ES-I3 (cell line): Measurements from ENCODE around the gene TIMM29.
A peak's percentile ranks its signal among the peaks of the same experiment; 100 is the strongest.
"Not testable (repeated sequence)": the region's sequence is repeated elsewhere in the genome, so short reads cannot be mapped to it uniquely, and the experiment has no call there.

Source experiments
- H3K36me3 ChIP-seq: 2 replicates; pipeline ENCODE4 v1.6.1; 2013; ENCODE audit warnings: mild to moderate bottlenecking, low read length, control low read depth, moderate library complexity; ENCODE audit not compliant: insufficient read depth
- H3K4me1 ChIP-seq: 2 replicates; pipeline ENCODE4 v1.6.1; 2013; ENCODE audit warnings: mild to moderate bottlenecking, control low read depth, low read length; ENCODE audit not compliant: insufficient read depth
- H3K9ac ChIP-seq: 2 replicates; pipeline ENCODE4 v1.6.1; 2013; ENCODE audit warnings: low read depth, mild to moderate bottlenecking, low read length, moderate library complexity
- H3K9me3 ChIP-seq: 2 replicates; pipeline ENCODE4 v1.6.1; 2013; ENCODE audit warnings: mild to moderate bottlenecking, low read length, moderate library complexity; ENCODE audit not compliant: control insufficient read depth, insufficient read depth

TIMM29 gene

GRCh38 chr19:10946958-10947657 is 18.5 kb downstream of the TIMM29 start:
- Histone ChIP-seq H3K4me1 (peaks cover 8% of the 10 kb centered on the region; the same call in 1 of the 2 replicates), H3K36me3 (no peaks in the 10 kb centered on the region), H3K9ac (no peak overlapping the region), H3K9me3 (no peaks in the 10 kb centered on the region)

- Histone ChIP-seq H3K4me1 (no peaks in the 10 kb centered on the region), H3K9me3 (no peaks in the 10 kb centered on the region), H3K9ac (no peak overlapping the region), H3K36me3 (no peaks in the 10 kb centered on the region)
Measured at GRCh38 chr19:10952809-10953208, 24.2 kb downstream of the TIMM29 start.

GRCh38 chr19:10959277-10959968 is 30.8 kb downstream of the TIMM29 start:
- not testable (repeated sequence) for H3K36me3 ChIP-seq, H3K9me3 ChIP-seq, H3K4me1 ChIP-seq, H3K9ac ChIP-seq

- H3K36me3 ChIP-seq: no peaks in the 10 kb centered on the region
- peak within 1 kb of the TSS; percentile 98 for H3K9ac ChIP-seq
- peaks cover 12% of the 10 kb centered on the region; the same call in 1 of the 2 replicates for H3K4me1 ChIP-seq
- no peaks in the 10 kb centered on the region for H3K9me3 ChIP-seq
Measured at GRCh38 chr19:10960314-10961072, 31.9 kb downstream of the TIMM29 start, which contains the start of gene SMARCA4. Gene SMARCA4 (plus strand): TSS chr19:10961030. CDS start chr19:10984152, 23,122 bp downstream.

DNA sequence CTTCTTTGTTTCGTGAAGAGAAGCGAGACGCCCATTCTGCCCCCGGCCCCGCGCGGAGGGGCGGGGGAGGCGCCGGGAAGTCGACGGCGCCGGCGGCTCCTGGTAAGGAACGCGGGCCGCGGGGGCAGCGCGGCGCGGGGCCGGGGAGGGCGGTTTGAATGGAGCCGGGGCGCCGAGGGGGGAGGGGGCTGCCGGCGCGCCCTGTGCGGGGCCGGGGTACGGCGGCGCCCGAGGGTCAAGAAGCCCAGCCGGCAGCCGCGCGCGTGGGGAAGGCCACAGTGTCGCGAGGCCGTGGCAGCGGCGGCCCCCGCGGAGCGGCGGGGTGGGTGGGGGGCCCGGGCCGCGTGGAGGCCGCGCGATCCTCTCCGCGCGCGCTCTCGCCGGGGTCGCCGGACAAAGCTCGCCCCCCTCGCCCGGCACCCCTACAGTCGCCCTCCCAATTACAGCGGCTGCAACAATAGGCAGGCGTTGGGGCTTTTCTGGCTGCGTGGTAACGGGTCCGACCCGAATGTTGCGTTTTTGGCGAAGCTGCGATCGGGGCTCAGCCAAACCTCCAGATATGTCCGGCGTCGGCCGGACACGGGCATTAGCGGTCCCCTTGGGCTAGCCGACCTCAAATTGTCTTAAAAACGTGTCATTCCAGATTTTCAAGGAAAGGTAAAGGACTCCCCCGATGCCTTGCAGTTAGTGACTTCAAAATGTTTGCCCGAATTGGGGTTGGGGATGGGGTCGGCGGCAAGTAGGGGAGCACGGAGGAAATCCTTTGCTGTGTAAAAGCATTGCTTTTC is 32.7 kb downstream of the TIMM29 start:
- Histone ChIP-seq H3K9me3 (no peaks in the 10 kb centered on the region), H3K9ac (peak overlapping the region; percentile 98), H3K4me1 (peaks cover 12% of the 10 kb centered on the region; the same call in 1 of the 2 replicates), H3K36me3 (no peaks in the 10 kb centered on the region)

DNA sequence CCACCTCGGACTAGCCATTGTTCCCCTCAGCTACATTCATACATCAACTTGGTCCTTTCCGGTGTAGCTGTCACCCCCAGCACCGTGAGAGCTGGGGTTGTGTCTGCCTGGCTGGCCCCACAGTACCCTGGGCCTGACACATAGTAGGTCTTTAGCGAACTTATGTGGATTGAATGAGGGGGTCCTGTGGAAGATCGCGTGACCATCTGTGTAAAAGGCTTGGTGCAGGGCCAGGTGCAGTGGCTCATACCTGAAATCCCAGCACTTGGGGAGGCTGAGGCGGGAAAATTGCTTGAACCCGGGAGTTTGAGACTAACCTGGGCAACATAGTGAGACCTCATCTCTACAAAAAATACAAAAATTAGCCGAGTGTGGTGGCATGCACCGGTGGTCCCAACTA is 34.3 kb downstream of the TIMM29 start:
- H3K9ac ChIP-seq: no peak overlapping the region
- H3K9me3 ChIP-seq: no peaks in the 10 kb centered on the region
- peaks cover 12% of the 10 kb centered on the region; the same call in 1 of the 2 replicates for H3K4me1 ChIP-seq
- no peaks in the 10 kb centered on the region for H3K36me3 ChIP-seq

- Histone ChIP-seq H3K36me3 (no peaks in the 10 kb centered on the region), H3K4me1 (peaks cover 12% of the 10 kb centered on the region; the same call in 1 of the 2 replicates), H3K9ac (no peak overlapping the region), H3K9me3 (no peaks in the 10 kb centered on the region)
Measured at GRCh38 chr19:10963865-10964264, 35.3 kb downstream of the TIMM29 start.

GRCh38 chr19:10964903-10965302 is 36.3 kb downstream of the TIMM29 start:
- Histone ChIP-seq H3K9me3 (no peaks in the 10 kb centered on the region), H3K9ac (no peak overlapping the region), H3K4me1 (peaks cover 12% of the 10 kb centered on the region; the same call in 1 of the 2 replicates), H3K36me3 (no peaks in the 10 kb centered on the region)

GRCh38 chr19:10965398-10965797 is 36.8 kb downstream of the TIMM29 start:
- Histone ChIP-seq H3K9me3 (no peaks in the 10 kb centered on the region), H3K9ac (no peak overlapping the region), H3K4me1 (peaks cover 12% of the 10 kb centered on the region; the same call in 1 of the 2 replicates), H3K36me3 (no peaks in the 10 kb centered on the region)

DNA sequence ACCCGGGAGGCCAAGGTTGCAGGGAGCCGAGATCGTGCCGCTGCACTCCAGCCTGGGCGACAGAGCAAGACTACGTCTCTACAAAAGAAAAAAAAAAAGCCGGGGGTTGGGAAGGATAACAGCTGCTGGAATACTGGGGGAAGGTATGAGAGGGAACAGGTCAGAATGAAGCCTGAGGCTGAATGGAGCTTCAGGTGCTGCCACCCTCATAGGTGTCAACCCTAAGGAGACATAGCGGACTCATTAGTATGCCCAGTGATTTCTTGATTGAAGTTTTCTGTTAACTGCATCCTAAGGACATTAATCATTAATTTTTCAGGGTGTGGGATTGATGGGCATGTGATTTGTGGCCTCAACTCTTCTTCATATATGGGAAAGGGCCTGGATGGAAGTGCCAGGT is 38.2 kb downstream of the TIMM29 start:
- no peaks in the 10 kb centered on the region for H3K36me3 ChIP-seq

GRCh38 chr19:10968527-10969135 is 40.0 kb downstream of the TIMM29 start:
- H3K9ac ChIP-seq: no peak overlapping the region
- peaks cover 8% of the 10 kb centered on the region; the same call in 1 of the 2 replicates for H3K4me1 ChIP-seq
- H3K36me3 ChIP-seq: no peaks in the 10 kb centered on the region; the same call in 1 of the 2 replicates
- no peaks in the 10 kb centered on the region; the same call in 1 of the 2 replicates for H3K9me3 ChIP-seq

More for the DNA sequence above, 38.2 kb downstream of the TIMM29 start:
- Histone ChIP-seq H3K4me1 (peaks cover 12% of the 10 kb centered on the region; the same call in 1 of the 2 replicates), H3K9me3 (no peaks in the 10 kb centered on the region), H3K9ac (no peak overlapping the region)

GRCh38 chr19:10971107-10971726 is 42.6 kb downstream of the TIMM29 start:
- no peak overlapping the region for H3K9ac ChIP-seq
- H3K4me1 ChIP-seq: no peaks in the 10 kb centered on the region
- H3K9me3 ChIP-seq: peaks cover 4% of the 10 kb centered on the region; the same call in 1 of the 2 replicates
- H3K36me3 ChIP-seq: no peaks in the 10 kb centered on the region; the same call in 1 of the 2 replicates
